DMS114 treated with DMSO at 0.1 percent for 48 hours (cell line): Measurements from ENCODE around the gene VSIG10L.

Source experiments
- DNase-seq: peaks from one replicate; lab custom pipeline; 2025; ENCODE audit not compliant: unreplicated experiment; lab: John Stamatoyannopoulos, UW

VSIG10L gene

GRCh38 chr19:51318687-51319648, 23.0 kb downstream of the VSIG10L start:
- no peak for DNase-seq

- DNase-seq: no peak
Observed at GRCh38 chr19:51317968-51318367, 24.0 kb downstream of the VSIG10L start.

- no peak for DNase-seq
Observed at GRCh38 chr19:51317376-51317775, 24.6 kb downstream of the VSIG10L start.

GRCh38 chr19:51316688-51317087, 25.3 kb downstream of the VSIG10L start:
- no peak for DNase-seq

- no peak for DNase-seq
Observed at GRCh38 chr19:51311351-51312257, 30.3 kb downstream of the VSIG10L start, which contains the start of gene IGLON5. Gene IGLON5, plus strand, starts transcription at chr19:51311644. Its CDS starts 204 bp downstream, at chr19:51311848.

- no peak for DNase-seq
Observed at GRCh38 chr19:51305479-51305878, 36.5 kb downstream of the VSIG10L start.

GRCh38 chr19:51301266-51301665, 40.7 kb downstream of the VSIG10L start:
- no peak for DNase-seq

- DNase-seq: no peak
Observed at GRCh38 chr19:51297406-51297805, 44.5 kb downstream of the VSIG10L start.

- no peak for DNase-seq
Observed at GRCh38 chr19:51296336-51297093, 45.4 kb downstream of the VSIG10L start.

- DNase-seq: no peak
Observed at GRCh38 chr19:51295382-51296126, 46.4 kb downstream of the VSIG10L start.

- DNase-seq: no peak
Observed at GRCh38 chr19:51294977-51295375, 47.0 kb downstream of the VSIG10L start.

- no peak for DNase-seq
Observed at GRCh38 chr19:51294211-51294976, 47.5 kb downstream of the VSIG10L start.

GRCh38 chr19:51293571-51294210, 48.2 kb downstream of the VSIG10L start:
- DNase-seq: no peak

GRCh38 chr19:51292971-51293370, 49.0 kb downstream of the VSIG10L start:
- DNase-seq: no peak

GRCh38 chr19:51289635-51290034, 52.3 kb downstream of the VSIG10L start:
- DNase-seq: no peak

GRCh38 chr19:51285682-51286081, 56.3 kb downstream of the VSIG10L start:
- no peak for DNase-seq

- DNase-seq: no peak
Observed at GRCh38 chr19:51282335-51282734, 59.6 kb downstream of the VSIG10L start.
